Panc1 (cell line): ENCODE measurements around the gene NACC1. TPM values are rescaled to one million over a fixed set of nuclear protein-coding genes. Genes with fewer than 3 reads are reported as not detected.
A peak's percentile ranks its signal among the peaks of the same experiment; 100 is the strongest.
"Not testable (repeated sequence)": the region's sequence is repeated elsewhere in the genome, so short reads cannot be mapped to it uniquely, and the experiment has no call there.

Source experiments
- ATAC-seq: fragments of 200-7000 bp; cut with Tn5 transposase; 2 replicates; pipeline ENCODE4 v1.9.1; 2020; ENCODE audit warnings: mild to moderate bottlenecking, moderate library complexity
- BruUV-seq: library from RNA; stranded (reverse); fragments of 400-500 nt; replicated peaks from 2 replicates; lab custom pipeline; 2021; lab: Mats Ljungman, UMichigan
- CTCF ChIA-PET: fragments of 300-600 bp; sonication (Branson Sonifier 250); formaldehyde crosslinking; loops from one replicate; lab custom pipeline; 2022; ENCODE audit warnings: antibody characterized with exemption; lab: Charles Lee
- POLR2A ChIA-PET: fragments of 300-600 bp; sonication (Branson Sonifier 250); formaldehyde crosslinking; loops from one replicate; lab custom pipeline; 2022; ENCODE audit warnings: antibody characterized with exemption; lab: Charles Lee
- DNase-seq: peaks from one replicate; pipeline ENCODE4 v3.0.0-alpha.2; 2010; ENCODE audit warnings: low read depth, low spot score
- H3K27ac ChIP-seq: 2 replicates; pipeline ENCODE4 v1.5.1; 2011; ENCODE audit warnings: mild to moderate bottlenecking, low read length, inconsistent platforms
- H3K27me3 ChIP-seq: fragments of 200-500 bp; sonication (Bioruptor generic); 2 replicates; pipeline ENCODE4 v1.6.0; 2014; ENCODE audit warnings: low read length, inconsistent platforms; ENCODE audit not compliant: control insufficient read depth, insufficient read depth
- H3K36me3 ChIP-seq: fragments of 200-500 bp; sonication (Bioruptor generic); 2 replicates; pipeline ENCODE4 v1.5.1; 2014; ENCODE audit warnings: inconsistent platforms, mild to moderate bottlenecking, low read length, moderate library complexity; ENCODE audit not compliant: control insufficient read depth, insufficient read depth
- H3K4me1 ChIP-seq: 2 replicates; pipeline ENCODE4 v1.5.1; 2011; ENCODE audit warnings: inconsistent platforms, mild to moderate bottlenecking, low read length, moderate library complexity; ENCODE audit not compliant: control insufficient read depth, insufficient read depth
- H3K4me3 ChIP-seq, 2 experiments: 2 replicates each; pipeline ENCODE4 v1.5.1; 2011 to 2012; ENCODE audit warnings: low read depth in 2 of 2, low read length in 2 of 2, mild to moderate bottlenecking in 2 of 2, inconsistent platforms in 1 of 2, moderate library complexity in 1 of 2
- H3K9me3 ChIP-seq: fragments of 200-500 bp; sonication (Bioruptor generic); 2 replicates; pipeline ENCODE4 v1.5.1; 2014; ENCODE audit warnings: low read depth, mild to moderate bottlenecking, inconsistent platforms, low read length, moderate library complexity; ENCODE audit not compliant: control insufficient read depth, insufficient read depth
- POLR2AphosphoS5 ChIP-seq: IDR thresholded peaks from 2 replicates; pipeline ENCODE4 v1.6.1; 2012; ENCODE audit warnings: mild to moderate bottlenecking, low read depth, low read length, moderate library complexity
- REST ChIP-seq, 2 experiments: IDR thresholded peaks; 2 replicates each; pipeline ENCODE4 v1.6.1; 2011 to 2012; ENCODE audit warnings: low read depth in 2 of 2, control low read depth in 1 of 2, low read length in 1 of 2, mild to moderate bottlenecking in 1 of 2, moderate library complexity in 1 of 2; ENCODE audit not compliant: insufficient read depth in 1 of 2
- SIN3A ChIP-seq: IDR thresholded peaks from 2 replicates; pipeline ENCODE4 v1.6.1; 2012; ENCODE audit warnings: low read depth, mild to moderate bottlenecking, low read length, moderate library complexity, borderline replicate concordance; ENCODE audit not compliant: insufficient read depth
- TCF7L2 ChIP-seq: IDR thresholded peaks from 2 replicates; pipeline ENCODE4 v1.6.1; 2011; ENCODE audit warnings: mild to moderate bottlenecking, low read depth, low read length, inconsistent platforms
- in situ Hi-C: cut with HindIII; loops from 2 replicates; pipeline ENCODE4 v1.10.0; 2016; ENCODE audit warnings: low sequenced_read_pairs, low pct_unique_long_range_greater_than_20kb
- intact Hi-C: fragments of 100-400 bp; cut with micrococcal nuclease; formaldehyde crosslinking; loops from one replicate; pipeline ENCODE4 v1.10.0; 2022; ENCODE audit not compliant: unreplicated experiment
- total RNA-seq: library from RNA; stranded (reverse); gene quantifications from one replicate; pipeline ENCODE4 v1.2.1, GENCODE V29; 2021; ENCODE audit not compliant: unreplicated experiment
- TF ChIP-seq, protein P1 (sequence below): fragments of 450-650 bp; IDR thresholded peaks from 2 replicates; pipeline ENCODE4 v1.5.1; 2017; ENCODE audit warnings: mild to moderate bottlenecking

NACC1 gene
- total RNA-seq, 1 experiment from 2014 or later = 129 TPM

DNA sequence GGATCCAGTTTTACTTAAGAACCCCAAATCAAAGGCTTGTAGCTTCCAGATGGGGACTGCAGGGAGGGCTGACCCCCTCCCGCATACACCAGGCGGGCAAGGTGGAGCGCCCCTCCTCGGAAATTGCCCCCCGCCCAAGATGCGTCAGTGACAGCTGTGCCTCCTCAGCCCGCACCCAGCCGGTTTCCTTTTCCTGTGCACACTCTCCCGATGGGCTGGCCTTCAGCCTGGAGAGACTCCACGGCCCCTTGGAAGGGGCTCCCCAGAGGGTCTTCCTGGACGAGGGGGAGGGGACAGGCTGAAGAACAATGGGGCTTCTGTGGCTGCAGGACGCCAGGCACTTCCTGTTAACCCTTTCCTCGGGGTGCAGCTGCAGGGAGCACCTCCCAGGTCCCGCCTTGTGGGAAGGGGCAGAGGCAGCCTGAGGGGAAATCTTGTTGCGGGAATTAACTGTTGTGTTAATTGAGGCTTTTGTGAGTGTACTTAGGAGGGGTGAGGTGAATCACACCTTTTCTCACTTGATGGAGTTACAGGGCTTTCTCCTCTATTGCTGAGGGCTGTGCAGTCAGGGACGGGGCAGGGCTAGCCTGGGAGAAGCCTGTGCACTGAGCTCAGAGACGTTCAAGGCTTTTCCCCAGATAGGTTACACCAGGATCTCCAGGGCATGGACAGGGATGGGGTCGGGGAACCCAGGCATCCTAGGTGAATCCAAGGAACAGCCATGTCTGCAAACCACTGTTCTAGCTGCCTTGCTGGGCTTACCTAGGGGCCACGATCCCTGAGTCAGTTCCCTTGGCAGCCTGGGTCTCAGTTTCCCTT is 46.5 kb downstream of the NACC1 start:
- Histone ChIP-seq H3K27me3 (no peaks in the 10 kb centered on the region), H3K36me3 (no peaks in the 10 kb centered on the region), H3K4me3 (peak overlapping the region; percentile 42 to 45), H3K4me1 (peaks cover 55% of the 10 kb centered on the region), H3K9me3 (no peaks in the 10 kb centered on the region), H3K27ac (peak overlapping the region; percentile 99)
- DNase-seq (no peak), ATAC-seq (peak; percentile 46)
- TF ChIP-seq POLR2AphosphoS5 (peak; percentile 31), REST (IDR thresholded peaks at IDR 0.05; ENCODE audit: insufficient read depth in 1 of 2, low read depth in 2 of 2, low read length in 1 of 2) (no peak)
- CTCF ChIA-PET = no interaction called here
- BruUV-seq = no TSS peak
- POLR2A ChIA-PET = interaction anchor here (0.6 to 1.7 kb wide), 4 partner anchors 9 to 654 kb away, joined by 6 to 8 read pairs (median 8); no protein-coding TSS in a partner anchor
- intact Hi-C loops = no loop called here
- in situ Hi-C loops = no loop called here

DNA sequence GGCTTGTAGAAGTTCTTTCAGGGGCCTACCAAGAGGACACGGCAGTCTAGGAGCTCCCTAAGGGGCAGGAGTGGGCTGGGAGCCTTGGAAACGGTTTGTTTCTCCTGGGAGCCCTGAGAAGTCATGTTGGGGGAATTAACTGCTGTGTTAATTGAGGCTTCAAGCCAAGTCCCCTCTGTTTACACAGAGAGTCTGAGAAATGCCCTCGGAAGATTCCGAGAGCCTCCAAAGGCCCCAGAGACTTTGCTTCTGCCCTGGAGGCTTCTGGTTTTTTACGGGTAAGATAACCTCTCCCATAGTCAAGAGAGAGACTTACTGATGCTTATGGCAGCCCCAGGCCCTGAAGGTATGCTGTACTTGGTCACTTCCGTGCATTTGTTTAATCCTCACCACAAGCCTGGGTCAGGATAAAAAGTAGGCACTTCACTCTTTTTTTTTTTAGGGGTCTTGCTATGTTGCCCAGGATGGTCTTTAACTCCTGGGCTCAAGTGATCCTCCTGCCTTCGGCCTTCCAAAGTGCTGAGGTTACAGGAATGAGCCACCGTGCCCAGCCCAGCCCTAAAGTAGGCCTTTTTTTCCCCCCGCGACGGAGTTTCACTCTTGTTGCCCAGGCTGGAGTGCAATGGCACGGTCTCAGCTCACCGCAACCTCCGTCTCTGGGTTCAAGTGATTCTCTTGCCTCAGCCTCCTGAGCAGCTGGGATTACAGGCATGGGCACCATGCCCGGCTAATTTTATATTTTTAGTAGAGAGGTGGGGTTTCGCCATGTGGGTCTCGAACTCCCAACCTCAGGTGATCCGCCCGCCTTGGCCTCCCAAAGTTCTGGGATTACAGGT is 47.3 kb downstream of the NACC1 start:
- ATAC-seq (no peak), DNase-seq (no peak)
- TF ChIP-seq SIN3A (no peak), POLR2AphosphoS5 (no peak), TCF7L2 (no peak), REST (IDR thresholded peaks at IDR 0.05; ENCODE audit: insufficient read depth in 1 of 2, low read depth in 2 of 2, low read length in 1 of 2) (no peak)
- TF ChIP-seq, protein P1, sequence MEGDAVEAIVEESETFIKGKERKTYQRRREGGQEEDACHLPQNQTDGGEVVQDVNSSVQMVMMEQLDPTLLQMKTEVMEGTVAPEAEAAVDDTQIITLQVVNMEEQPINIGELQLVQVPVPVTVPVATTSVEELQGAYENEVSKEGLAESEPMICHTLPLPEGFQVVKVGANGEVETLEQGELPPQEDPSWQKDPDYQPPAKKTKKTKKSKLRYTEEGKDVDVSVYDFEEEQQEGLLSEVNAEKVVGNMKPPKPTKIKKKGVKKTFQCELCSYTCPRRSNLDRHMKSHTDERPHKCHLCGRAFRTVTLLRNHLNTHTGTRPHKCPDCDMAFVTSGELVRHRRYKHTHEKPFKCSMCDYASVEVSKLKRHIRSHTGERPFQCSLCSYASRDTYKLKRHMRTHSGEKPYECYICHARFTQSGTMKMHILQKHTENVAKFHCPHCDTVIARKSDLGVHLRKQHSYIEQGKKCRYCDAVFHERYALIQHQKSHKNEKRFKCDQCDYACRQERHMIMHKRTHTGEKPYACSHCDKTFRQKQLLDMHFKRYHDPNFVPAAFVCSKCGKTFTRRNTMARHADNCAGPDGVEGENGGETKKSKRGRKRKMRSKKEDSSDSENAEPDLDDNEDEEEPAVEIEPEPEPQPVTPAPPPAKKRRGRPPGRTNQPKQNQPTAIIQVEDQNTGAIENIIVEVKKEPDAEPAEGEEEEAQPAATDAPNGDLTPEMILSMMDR = no peak
- H3K9me3 ChIP-seq = no peaks in the 10 kb centered on the region
- peaks cover 61% of the 10 kb centered on the region for H3K4me1 ChIP-seq
- H3K27ac ChIP-seq = peak overlapping the region; percentile 99
- intact Hi-C loops = no loop called here
- in situ Hi-C loops = no loop called here
- H3K36me3 ChIP-seq = no peaks in the 10 kb centered on the region
- no peak overlapping the region for H3K4me3 ChIP-seq
- no TSS peak for BruUV-seq
- no peaks in the 10 kb centered on the region for H3K27me3 ChIP-seq
- ChIA-PET CTCF (interaction anchor here (0.7 kb wide), 1 partner anchor 280 kb away, joined by 4 read pairs; no protein-coding TSS in a partner anchor), POLR2A (interaction anchor here (0.6 kb wide), 2 partner anchors 29 to 654 kb away, joined by 8 read pairs; no protein-coding TSS in a partner anchor)

DNA sequence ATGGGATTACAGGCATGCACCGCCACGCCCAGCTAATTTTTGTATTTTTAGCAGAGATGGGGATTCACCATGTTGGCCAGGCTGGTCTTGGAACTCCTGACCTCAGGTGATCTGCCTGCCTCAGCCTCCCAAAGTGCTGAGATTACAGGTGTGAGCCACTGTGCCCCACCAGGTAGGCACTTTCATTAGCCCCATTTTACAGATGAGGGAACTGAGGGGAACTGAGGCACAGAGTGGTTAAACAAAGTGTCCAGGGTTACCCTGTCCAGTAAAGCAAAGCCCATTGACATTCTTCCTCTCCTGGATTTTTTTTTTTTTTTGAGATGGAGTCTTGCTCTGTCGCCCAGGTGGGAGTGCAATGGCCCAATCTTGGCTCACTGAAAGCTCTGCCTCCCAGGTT is 48.1 kb downstream of the NACC1 start:
- POLR2A ChIA-PET, BruUV-seq, DNase-seq, H3K36me3 ChIP-seq, intact Hi-C loops, H3K4me3 ChIP-seq, H3K9me3 ChIP-seq, CTCF ChIA-PET, H3K27me3 ChIP-seq, in situ Hi-C loops, ATAC-seq: not testable (repeated sequence)
- peak overlapping the region; percentile 99 for H3K27ac ChIP-seq
- peaks cover 53% of the 10 kb centered on the region for H3K4me1 ChIP-seq
